Keratinocyte (primary cell): ENCODE measurements around the gene MAS1L. TPM values are rescaled to one million over a fixed set of nuclear protein-coding genes. Genes with fewer than 3 reads are reported as not detected.

ENCODE experiments used
- DNase-seq: peaks from one replicate; pipeline ENCODE4 v3.0.0-alpha.2; 2011; ENCODE audit warnings: low read depth, missing footprints, low spot score
- FAIRE-seq: peaks from 2 replicates; lab custom pipeline; 2011; peaks lifted over from hg19 to GRCh38; lab: Jason Lieb, UNC
- H2AFZ ChIP-seq: 2 replicates; pipeline ENCODE4 v1.6.0; 2012; ENCODE audit warnings: low read length, control low read depth, inconsistent platforms; ENCODE audit not compliant: control insufficient read depth
- H3K27ac ChIP-seq: 2 replicates; pipeline ENCODE4 v1.5.1; 2011; ENCODE audit warnings: low read length; ENCODE audit not compliant: control insufficient read depth, insufficient read depth
- H3K27me3 ChIP-seq: 3 replicates; pipeline ENCODE4 v1.6.0; 2011; ENCODE audit warnings: low read length; ENCODE audit not compliant: control insufficient read depth, insufficient read depth; ENCODE audit errors: extremely low read depth
- H3K36me3 ChIP-seq, 2 experiments: 2 replicates in 1 of 2; 3 replicates in 1 of 2; pipeline ENCODE4 v1.5.1; 2011; ENCODE audit warnings: low read length in 2 of 2, mild to moderate bottlenecking in 1 of 2; ENCODE audit not compliant: control insufficient read depth in 2 of 2, insufficient read depth in 2 of 2; ENCODE audit errors: extremely low read depth in 1 of 2
- H3K4me1 ChIP-seq: 3 replicates; pipeline ENCODE4 v1.5.1; 2011; ENCODE audit warnings: low read length; ENCODE audit not compliant: control insufficient read depth, insufficient read depth; ENCODE audit errors: extremely low read depth
- H3K4me2 ChIP-seq: 3 replicates; pipeline ENCODE4 v1.6.0; 2011; ENCODE audit warnings: low read depth, low read length; ENCODE audit not compliant: control insufficient read depth, insufficient read depth; ENCODE audit errors: extremely low read depth
- H3K4me3 ChIP-seq, 3 experiments: fragments of 200-600 bp in 1 of 3; sonication (generic) in 1 of 3; 2 replicates in 2 of 3; 3 replicates in 1 of 3; pipeline ENCODE4 v1.5.1; 2011 to 2016; ENCODE audit warnings: low read length in 3 of 3, mild to moderate bottlenecking in 3 of 3, control low read depth in 2 of 3, inconsistent platforms in 1 of 3, low read depth in 1 of 3, mixed read lengths in 1 of 3, mixed run types in 1 of 3, moderate library complexity in 1 of 3; ENCODE audit not compliant: control insufficient read depth in 2 of 3, insufficient read depth in 2 of 3; ENCODE audit errors: extremely low read depth in 1 of 3
- H3K79me2 ChIP-seq: 2 replicates; pipeline ENCODE4 v1.6.0; 2012; ENCODE audit warnings: low read length; ENCODE audit not compliant: control insufficient read depth, insufficient read depth
- H3K9ac ChIP-seq: 3 replicates; pipeline ENCODE4 v1.6.0; 2011; ENCODE audit warnings: low read length; ENCODE audit not compliant: control insufficient read depth, insufficient read depth; ENCODE audit errors: extremely low read depth
- H3K9me1 ChIP-seq: 3 replicates; pipeline ENCODE4 v1.6.0; 2011; ENCODE audit warnings: low read length; ENCODE audit not compliant: control insufficient read depth, insufficient read depth; ENCODE audit errors: extremely low read depth
- H3K9me3 ChIP-seq: 2 replicates; pipeline ENCODE4 v1.5.1; 2012; ENCODE audit warnings: low read depth, low read length; ENCODE audit not compliant: control insufficient read depth
- H4K20me1 ChIP-seq: 3 replicates; pipeline ENCODE4 v1.6.0; 2011; ENCODE audit warnings: low read length; ENCODE audit not compliant: control insufficient read depth, insufficient read depth; ENCODE audit errors: extremely low read depth
- CTCF ChIP-seq, 3 experiments: IDR thresholded peaks in 1 of 3; conservative IDR thresholded peaks in 1 of 3; optimal IDR thresholded peaks in 1 of 3; 2 replicates in 2 of 3; 3 replicates in 1 of 3; pipeline versions ENCODE3 to v1.5.1; 2011; ENCODE audit warnings: low read length in 3 of 3, mild to moderate bottlenecking in 3 of 3, moderate library complexity in 2 of 3, control low read depth in 1 of 3, inconsistent platforms in 1 of 3; ENCODE audit not compliant: insufficient read depth in 2 of 3; ENCODE audit errors: extremely low read depth in 1 of 3
- EZH2 ChIP-seq: IDR thresholded peaks from one replicate; pipeline ENCODE4 v1.6.1; 2012; ENCODE audit warnings: inconsistent platforms, mild to moderate bottlenecking, low read length, moderate library complexity
- dilution Hi-C: fragments of 300-500 bp; cut with MboI; formaldehyde crosslinking; loops from one replicate; pipeline ENCODE4 v1.7.0; 2020; ENCODE audit warnings: low sequenced_read_pairs; ENCODE audit not compliant: extremely low pct_ligation_motif_present
- polyA plus RNA-seq, 5 experiments: library from polyadenylated mRNA; depleted of rRNA in 3 of 5; stranded (reverse) in 3 of 5; stranded (forward) in 1 of 5; unstranded in 1 of 5; fragments of >200 nt; gene quantifications; 1 replicate in 1 of 5; 2 replicates in 3 of 5; 3 replicates in 1 of 5; pipeline versions ENCODE4 v1.2.1 to v1.2.3, GENCODE V29; 2011 to 2012; ENCODE audit warnings: missing spikeins in 2 of 5, low read depth in 1 of 5, low replicate concordance in 1 of 5

MAS1L gene
- polyA plus RNA-seq, 1 donor (not counting 4 experiments of a cell fraction or from before 2014, with no cell fraction given) = not detected

DNA sequence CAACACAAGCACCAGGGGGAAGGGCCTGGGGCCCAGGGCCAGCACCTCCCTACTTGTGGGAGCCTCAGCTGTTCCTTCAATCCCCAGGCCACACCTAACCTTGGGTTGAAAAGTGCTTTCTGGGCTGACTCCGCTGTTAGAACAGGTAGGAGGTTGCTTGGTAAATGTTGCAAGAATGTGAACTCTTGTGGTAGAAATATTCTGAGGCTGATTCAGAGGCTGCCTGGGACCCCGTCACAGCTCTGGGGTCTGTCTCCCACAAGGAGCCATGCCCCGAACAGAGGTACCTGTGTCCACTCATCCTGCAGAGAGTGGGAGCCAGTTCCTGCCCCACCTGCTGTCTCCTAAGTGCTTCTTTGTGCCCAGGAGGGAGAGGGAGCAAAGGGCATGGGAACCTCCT, 14.4 kb upstream of the MAS1L start:
- Histone ChIP-seq H3K27ac (peak overlapping the region; percentile 49), H3K4me2 (peak overlapping the region; percentile 48)

DNA sequence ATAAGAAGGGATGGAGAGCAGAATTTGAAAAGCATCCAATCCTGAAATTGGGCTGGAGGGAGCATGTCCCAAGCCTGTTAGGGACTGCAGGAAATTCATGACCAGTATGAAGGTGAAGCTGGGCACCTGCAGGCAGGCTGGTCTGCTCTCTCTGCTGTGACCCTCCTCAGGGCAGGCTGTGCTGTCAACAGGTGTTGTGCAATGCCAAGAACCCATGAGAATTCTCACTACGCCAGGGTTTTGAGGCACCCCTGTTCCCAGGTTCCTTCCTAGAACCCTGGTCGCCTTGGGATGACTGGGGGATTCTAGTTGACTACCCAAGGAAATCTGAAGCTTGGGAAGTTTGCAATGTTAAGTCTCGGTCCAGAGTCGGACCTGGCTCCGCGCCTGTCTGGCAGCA, 13.3 kb upstream of the MAS1L start:
- FAIRE-seq = no peak
- Histone ChIP-seq H3K4me2 (no peak overlapping the region), H3K27me3 (peaks cover 10% of the 10 kb centered on the region), H3K79me2 (no peaks in the 10 kb centered on the region), H2AFZ (no peak overlapping the region), H3K9me1 (no peaks in the 10 kb centered on the region), H3K36me3 (no peaks in the 10 kb centered on the region), H3K9me3 (no peaks in the 10 kb centered on the region), H3K4me1 (peaks cover 4% of the 10 kb centered on the region), H3K27ac (no peak overlapping the region), H3K9ac (no peak overlapping the region), H4K20me1 (no peaks in the 10 kb centered on the region), H3K4me3 (no peak overlapping the region)
- dilution Hi-C loops = no loop called here
- TF ChIP-seq CTCF (optimal IDR thresholded peaks at IDR 0.05 in 1 of 3, IDR thresholded peaks at IDR 0.05 in 1 of 3, conservative IDR thresholded peaks at IDR 0.05 in 1 of 3; ENCODE audit: extremely low read depth in 1 of 3, insufficient read depth in 2 of 3, low read length in 3 of 3) (no peak), EZH2 (no peak)
- no peak for DNase-seq

More for the DNA sequence above, 14.4 kb upstream of the MAS1L start:
- no peaks in the 10 kb centered on the region for H3K9me1 ChIP-seq
- H3K4me3 ChIP-seq = no peak overlapping the region
- H3K27me3 ChIP-seq = peaks cover 19% of the 10 kb centered on the region
- H4K20me1 ChIP-seq = no peaks in the 10 kb centered on the region
- H3K4me1 ChIP-seq = peaks cover 4% of the 10 kb centered on the region
- TF ChIP-seq CTCF (optimal IDR thresholded peaks at IDR 0.05 in 1 of 3, IDR thresholded peaks at IDR 0.05 in 1 of 3, conservative IDR thresholded peaks at IDR 0.05 in 1 of 3; ENCODE audit: extremely low read depth in 1 of 3, insufficient read depth in 2 of 3, low read length in 3 of 3) (no peak), EZH2 (no peak)
- H3K79me2 ChIP-seq = no peaks in the 10 kb centered on the region
- dilution Hi-C loops = no loop called here
- peak overlapping the region; percentile 33 for H2AFZ ChIP-seq
- H3K9ac ChIP-seq = no peak overlapping the region
- no peaks in the 10 kb centered on the region for H3K9me3 ChIP-seq
- FAIRE-seq = no peak
- no peak for DNase-seq
- H3K36me3 ChIP-seq = no peaks in the 10 kb centered on the region
